GM23248 (cell line): Measurements from ENCODE around the gene PLPPR1. TPM values are rescaled to one million over a fixed set of nuclear protein-coding genes. Genes with fewer than 3 reads are reported as not detected.

ENCODE experiments used
- DNase-seq: peaks from one replicate; pipeline ENCODE4 v3.0.0-alpha.2; 2015
- H2AFZ ChIP-seq: fragments of 200-600 bp; sonication (generic); 2 replicates; pipeline ENCODE4 v1.6.1; 2016; ENCODE audit warnings: antibody characterized with exemption
- H3F3A ChIP-seq: fragments of 200-600 bp; sonication (generic); 2 replicates; pipeline ENCODE4 v1.6.1; 2016; ENCODE audit warnings: mild to moderate bottlenecking, antibody characterized with exemption, mixed run types; ENCODE audit not compliant: insufficient read depth
- H3K27ac ChIP-seq: fragments of 200-600 bp; sonication (generic); 2 replicates; pipeline ENCODE4 v1.5.1; 2016; ENCODE audit warnings: mild to moderate bottlenecking
- H3K27me3 ChIP-seq: fragments of 200-600 bp; sonication (generic); replicated peaks from 2 replicates; pipeline ENCODE4 v1.6.1; 2016; ENCODE audit warnings: mild to moderate bottlenecking; ENCODE audit not compliant: insufficient read depth
- H3K36me3 ChIP-seq: fragments of 200-600 bp; sonication (generic); 2 replicates; pipeline ENCODE4 v1.6.1; 2016; ENCODE audit warnings: low read depth, mild to moderate bottlenecking
- H3K4me1 ChIP-seq: fragments of 200-600 bp; sonication (generic); 2 replicates; pipeline ENCODE4 v1.6.1; 2016; ENCODE audit warnings: mild to moderate bottlenecking; ENCODE audit not compliant: insufficient read depth
- H3K4me2 ChIP-seq: fragments of 200-600 bp; sonication (generic); one replicate; pipeline ENCODE4 v1.6.1; 2016; ENCODE audit warnings: mild to moderate bottlenecking; ENCODE audit not compliant: unreplicated experiment
- H3K4me3 ChIP-seq: fragments of 200-600 bp; sonication (generic); 2 replicates; pipeline ENCODE4 v1.5.1; 2016; ENCODE audit warnings: mild to moderate bottlenecking
- H3K79me2 ChIP-seq: fragments of 200-600 bp; sonication (generic); 2 replicates; pipeline ENCODE4 v1.6.1; 2016; ENCODE audit warnings: mild to moderate bottlenecking; ENCODE audit not compliant: insufficient read depth
- H3K9ac ChIP-seq: fragments of 200-600 bp; sonication (generic); 2 replicates; pipeline ENCODE4 v1.6.1; 2016; ENCODE audit warnings: mild to moderate bottlenecking
- H3K9me2 ChIP-seq: fragments of 200-600 bp; sonication (generic); 2 replicates; pipeline ENCODE4 v1.6.1; 2016; ENCODE audit warnings: mixed run types, mild to moderate bottlenecking, moderate library complexity; ENCODE audit not compliant: insufficient read depth
- H3K9me3 ChIP-seq: fragments of 200-600 bp; sonication (generic); one replicate; pipeline ENCODE4 v1.6.1; 2017; ENCODE audit warnings: low read depth
- H4K20me1 ChIP-seq: fragments of 200-600 bp; sonication (generic); 2 replicates; pipeline ENCODE4 v1.6.0; 2016; ENCODE audit not compliant: insufficient read depth
- EZH2 ChIP-seq: fragments of 200-600 bp; sonication (generic); IDR thresholded peaks from 2 replicates; pipeline ENCODE4 v1.6.1; 2018; ENCODE audit warnings: antibody characterized with exemption, mild to moderate bottlenecking; ENCODE audit not compliant: insufficient read depth, poor library complexity, severe bottlenecking
- EZH2phosphoT487 ChIP-seq: fragments of 200-600 bp; sonication (generic); IDR thresholded peaks from 2 replicates; pipeline ENCODE4 v1.6.1; 2018; ENCODE audit warnings: antibody characterized with exemption, moderate library complexity, mild to moderate bottlenecking, low read depth; ENCODE audit not compliant: insufficient read depth
- WGBS, 2 experiments: methylation state at CpG; one replicate each; pipeline ENCODE4 v1.1.6; 2015 to 2017; ENCODE audit warnings: low lambda C conversion rate in 2 of 2, low coverage in 1 of 2; ENCODE audit errors: missing lambda C conversion rate in 2 of 2; 5-methylcytosine and 5-hydroxymethylcytosine counted together
- in situ Hi-C: fragments of 300-500 bp; cut with MboI; formaldehyde crosslinking; loops from 2 replicates; pipeline ENCODE4 v1.15.0; 2020
- polyA plus RNA-seq: library from polyadenylated mRNA; unstranded; fragments of >200 nt; fragmentation: Nextera tagmentation; extraction: Ambion mirVana; gene quantifications from 2 replicates; pipeline ENCODE4 v1.2.1, GENCODE V29; 2016
- total RNA-seq: library from RNA; depleted of rRNA; stranded (reverse); fragments of >200 nt; shearing (Covaris generic); gene quantifications from 2 replicates; pipeline ENCODE4 v1.2.3, GENCODE V29; 2014

The PLPPR1 gene
- total and polyA plus RNA-seq, 2 experiments from 2014 or later = not detected

DNA sequence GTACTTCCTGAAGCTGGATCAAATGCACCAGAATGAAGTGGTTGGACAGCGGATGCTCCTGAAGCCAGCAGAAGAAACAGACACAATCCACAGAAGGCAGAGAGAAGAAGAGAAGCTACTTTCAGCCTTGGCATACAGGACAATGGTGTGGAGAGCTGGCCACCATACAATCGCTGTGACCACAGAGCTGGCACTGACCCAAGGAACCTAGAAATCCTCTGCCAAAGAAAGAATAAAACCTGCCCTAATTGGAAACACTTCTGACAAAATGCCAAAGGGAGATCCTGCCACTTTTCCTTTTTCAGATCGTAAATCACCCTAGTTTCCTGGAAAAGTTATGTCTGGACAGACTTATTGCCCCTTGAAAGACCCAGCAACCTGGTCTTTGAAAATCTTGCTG lies 278.5 kb downstream of the PLPPR1 start:
- WGBS, 2 experiments = 0 to 2% methylated on average over 3 of the region's 3 CpGs
- no peak for TF ChIP-seq EZH2phosphoT487
- TF ChIP-seq EZH2 = no peak
- DNase-seq = no peak
- Histone ChIP-seq H4K20me1 (no peaks in the 10 kb centered on the region), H3K9ac (no peak overlapping the region), H3F3A (no peaks in the 10 kb centered on the region), H3K79me2 (no peaks in the 10 kb centered on the region), H3K27ac (no peak overlapping the region), H3K9me2 (no peaks in the 10 kb centered on the region), H3K36me3 (no peaks in the 10 kb centered on the region), H3K9me3 (no peaks in the 10 kb centered on the region), H2AFZ (no peak overlapping the region), H3K4me1 (no peaks in the 10 kb centered on the region), H3K27me3 (peaks cover 49% of the 10 kb centered on the region), H3K4me3 (no peak overlapping the region), H3K4me2 (no peak overlapping the region)
- in situ Hi-C loops = loop anchor here (10.0 kb wide), 2 partner anchors 592 to 702 kb away; no protein-coding TSS in a partner anchor

DNA sequence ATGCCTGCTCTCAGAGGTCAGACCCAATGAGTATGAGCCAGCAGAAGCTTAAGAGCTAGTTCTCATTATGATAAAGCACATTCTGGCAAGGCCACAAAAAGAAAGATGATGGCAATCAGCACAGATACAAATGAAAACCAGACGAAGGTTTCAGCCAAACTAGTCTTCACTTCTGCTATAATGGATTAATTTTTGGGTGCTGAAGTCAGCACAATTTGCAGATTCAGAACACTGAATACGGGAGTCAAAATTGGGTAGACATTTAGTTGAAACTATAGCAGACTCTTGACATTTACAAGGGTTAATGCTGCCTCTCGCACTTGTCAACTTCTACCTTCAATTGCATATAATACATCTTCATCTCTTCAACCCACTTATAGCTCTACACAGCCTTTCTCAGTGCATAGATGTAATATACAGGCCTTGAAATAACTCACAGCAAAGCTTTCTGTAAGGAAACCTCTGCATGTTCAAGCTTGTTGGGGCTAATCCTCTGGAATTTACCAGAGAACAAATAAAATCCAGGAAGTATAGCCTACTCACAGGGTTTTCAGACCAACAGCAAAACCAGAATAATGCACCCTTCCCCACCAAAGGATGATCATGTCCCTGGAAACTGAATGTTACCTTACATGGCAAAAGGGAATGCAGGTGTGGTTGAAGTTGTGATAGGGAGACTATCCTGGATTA lies 279.1 kb downstream of the PLPPR1 start:
- H3K27ac ChIP-seq = no peak overlapping the region
- no peak for DNase-seq
- WGBS, 2 experiments = 11 to 14% methylated on average over 3 of the region's 3 CpGs
- no peak overlapping the region for H3K9ac ChIP-seq
- H3K27me3 ChIP-seq = peaks cover 47% of the 10 kb centered on the region
- TF ChIP-seq EZH2phosphoT487 (no peak), EZH2 (no peak)
- H3F3A ChIP-seq = no peaks in the 10 kb centered on the region
- H4K20me1 ChIP-seq = no peaks in the 10 kb centered on the region
- no peaks in the 10 kb centered on the region for H3K9me2 ChIP-seq
- no peak overlapping the region for H2AFZ ChIP-seq
- no peak overlapping the region for H3K4me2 ChIP-seq
- no peaks in the 10 kb centered on the region for H3K9me3 ChIP-seq
- H3K4me1 ChIP-seq = no peaks in the 10 kb centered on the region
- H3K4me3 ChIP-seq = no peak overlapping the region
- no peaks in the 10 kb centered on the region for H3K36me3 ChIP-seq
- no peaks in the 10 kb centered on the region for H3K79me2 ChIP-seq
- in situ Hi-C loops = loop anchor here (10.0 kb wide), 2 partner anchors 593 to 703 kb away; no protein-coding TSS in a partner anchor

DNA sequence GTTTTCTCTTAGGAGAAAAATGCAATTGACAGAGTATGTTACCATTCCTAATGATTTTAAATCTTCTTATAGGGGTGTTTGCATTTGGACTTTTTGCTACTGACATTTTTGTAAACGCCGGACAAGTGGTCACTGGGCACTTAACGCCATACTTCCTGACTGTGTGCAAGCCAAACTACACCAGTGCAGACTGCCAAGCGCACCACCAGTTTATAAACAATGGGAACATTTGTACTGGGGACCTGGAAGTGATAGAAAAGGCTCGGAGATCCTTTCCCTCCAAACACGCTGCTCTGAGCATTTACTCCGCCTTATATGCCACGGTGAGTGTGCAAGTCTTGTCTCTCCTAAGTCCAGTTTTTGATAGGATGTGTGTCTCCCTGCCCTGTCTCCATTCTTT lies 280.6 kb downstream of the PLPPR1 start:
- H3K4me3 ChIP-seq = no peak overlapping the region
- in situ Hi-C loops = loop anchor here (10.0 kb wide), 2 partner anchors 594 to 704 kb away; no protein-coding TSS in a partner anchor
- WGBS, 2 experiments = 66 to 72% methylated on average over 8 of the region's 8 CpGs

DNA sequence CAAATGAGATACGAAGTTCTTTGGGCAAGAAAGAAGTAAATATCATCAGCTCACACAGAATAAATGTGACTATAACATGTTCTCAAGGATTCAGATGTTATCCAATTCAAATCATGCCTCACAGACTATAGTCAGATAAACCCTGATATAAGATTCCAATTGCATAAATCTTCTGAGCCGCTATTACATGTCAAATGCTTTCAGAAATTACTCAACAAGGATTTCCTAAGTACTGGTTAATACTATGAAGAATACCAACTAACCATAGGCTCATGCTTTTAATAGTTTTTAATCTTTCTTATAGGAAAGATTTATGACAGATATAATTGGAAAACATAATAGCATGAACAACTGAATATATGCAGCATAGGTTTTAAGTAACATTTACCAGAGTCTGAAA lies 282.7 kb downstream of the PLPPR1 start:
- Histone ChIP-seq H2AFZ (no peak overlapping the region), H3F3A (no peaks in the 10 kb centered on the region), H3K9me2 (no peaks in the 10 kb centered on the region), H3K27ac (no peak overlapping the region), H3K9ac (no peak overlapping the region), H3K4me3 (no peak overlapping the region), H3K4me2 (no peak overlapping the region), H4K20me1 (no peaks in the 10 kb centered on the region), H3K9me3 (no peaks in the 10 kb centered on the region), H3K4me1 (no peaks in the 10 kb centered on the region), H3K36me3 (no peaks in the 10 kb centered on the region), H3K27me3 (peaks cover 35% of the 10 kb centered on the region), H3K79me2 (no peaks in the 10 kb centered on the region)
- TF ChIP-seq EZH2phosphoT487 = no peak
- TF ChIP-seq EZH2 = no peak
- in situ Hi-C loops = no loop called here
- 6 to 11% methylated on average over 2 of the region's 2 CpGs for WGBS, 2 experiments
- DNase-seq = no peak

More for the DNA sequence above, 280.6 kb downstream of the PLPPR1 start:
- no peaks in the 10 kb centered on the region for H3K9me2 ChIP-seq
- no peak overlapping the region for H3K4me2 ChIP-seq
- H3K36me3 ChIP-seq = no peaks in the 10 kb centered on the region
- H3K9me3 ChIP-seq = no peaks in the 10 kb centered on the region
- no peaks in the 10 kb centered on the region for H3F3A ChIP-seq
- peaks cover 46% of the 10 kb centered on the region for H3K27me3 ChIP-seq
- H3K27ac ChIP-seq = no peak overlapping the region
- no peak for DNase-seq
- no peak overlapping the region for H2AFZ ChIP-seq
- no peaks in the 10 kb centered on the region for H3K4me1 ChIP-seq
- no peaks in the 10 kb centered on the region for H4K20me1 ChIP-seq
- H3K79me2 ChIP-seq = no peaks in the 10 kb centered on the region
- no peak overlapping the region for H3K9ac ChIP-seq
- TF ChIP-seq EZH2phosphoT487 (no peak), EZH2 (no peak)
